K562 (cell line): ENCODE results near the gene TCF25. TPM values are rescaled to one million over a fixed set of nuclear protein-coding genes. Genes with fewer than 3 reads are reported as not detected.

Source experiments
- ATAC-seq: fragments of 200-7000 bp; cut with Tn5 transposase; 3 replicates; pipeline ENCODE4 v1.9.1; 2020; ENCODE audit warnings: moderate library complexity
- BruUV-seq: library from RNA; stranded (reverse); fragments of 400-500 nt; replicated peaks from 2 replicates; lab custom pipeline; 2021; lab: Mats Ljungman, UMichigan
- CTCF ChIA-PET: fragments of 300-600 bp; formaldehyde crosslinking; extraction: SDS; loops from one replicate; lab custom pipeline; 2021; ENCODE audit warnings: low intra/inter-chr PET ratio; lab: Yijun Ruan, JAX
- POLR2A ChIA-PET: fragments of 300-600, 350-650 bp; sonication (Branson Sonifier 250); formaldehyde crosslinking; extraction: SDS; loops from one replicate; lab custom pipeline; 2021; ENCODE audit warnings: antibody characterized with exemption, inconsistent platforms; lab: Yijun Ruan, JAX
- DNase-seq, 4 experiments: peaks; one replicate each; pipeline versions ENCODE4 v3.0.0 to v3.0.0-alpha.2; 2011 to 2018; ENCODE audit warnings: low spot score in 3 of 4, mixed read lengths in 3 of 4; ENCODE audit errors: extremely low read depth in 1 of 4
- FAIRE-seq: peaks from 2 replicates; lab custom pipeline; 2011; peaks lifted over from hg19 to GRCh38; lab: Jason Lieb, UNC
- H2AFZ ChIP-seq: 2 replicates; pipeline ENCODE4 v1.6.0; 2011; ENCODE audit warnings: low read depth, low read length, control low read depth, inconsistent platforms
- H3K27ac ChIP-seq: fragments of 200-600 bp; 3 replicates; pipeline ENCODE4 v1.8.0; 2011; ENCODE audit warnings: low read depth, mild to moderate bottlenecking, control low read depth, inconsistent platforms, low read length, moderate library complexity, mixed read lengths; ENCODE audit errors: extremely low read depth
- H3K27me3 ChIP-seq, 2 experiments: fragments of 300-600 bp in 1 of 2; 2 replicates in 1 of 2; 3 replicates in 1 of 2; pipeline versions ENCODE4 v1.6.0 to v1.8.0; 2011; ENCODE audit warnings: inconsistent platforms in 2 of 2, low read length in 2 of 2, mild to moderate bottlenecking in 1 of 2, mixed read lengths in 1 of 2, moderate library complexity in 1 of 2; ENCODE audit not compliant: control insufficient read depth in 2 of 2, insufficient read depth in 2 of 2
- H3K36me3 ChIP-seq: fragments of 300-600 bp; 3 replicates; pipeline ENCODE4 v1.8.0; 2011; ENCODE audit warnings: mild to moderate bottlenecking, low read length, inconsistent platforms; ENCODE audit not compliant: control insufficient read depth, insufficient read depth
- H3K4me1 ChIP-seq, 2 experiments: fragments of 200-600 bp in 1 of 2; replicated peaks in 1 of 2; 2 replicates in 1 of 2; 3 replicates in 1 of 2; pipeline versions ENCODE4 v1.5.1 to v1.8.0; 2011; ENCODE audit warnings: inconsistent platforms in 2 of 2, low read length in 2 of 2, mild to moderate bottlenecking in 1 of 2, mixed read lengths in 1 of 2, moderate library complexity in 1 of 2; ENCODE audit not compliant: control insufficient read depth in 2 of 2, insufficient read depth in 2 of 2
- H3K4me2 ChIP-seq: 2 replicates; pipeline ENCODE4 v1.6.1; 2011; ENCODE audit warnings: low read length, control low read depth, inconsistent platforms, mixed read lengths; ENCODE audit not compliant: insufficient read depth
- H3K4me3 ChIP-seq: fragments of 200-600 bp; sonication (generic), shearing (Covaris generic); 2 replicates; pipeline ENCODE4 v1.5.1; 2016; ENCODE audit warnings: control low read depth, inconsistent platforms
- H3K79me2 ChIP-seq: fragments of 200-600 bp; 3 replicates; pipeline ENCODE4 v1.8.0; 2011; ENCODE audit warnings: low read length, inconsistent platforms; ENCODE audit not compliant: control insufficient read depth, insufficient read depth
- H3K9ac ChIP-seq, 2 experiments: 2 replicates each; pipeline versions ENCODE4 v1.6.0 to v1.6.1; 2011; ENCODE audit warnings: low read depth in 2 of 2, low read length in 2 of 2, control low read depth in 1 of 2, inconsistent platforms in 1 of 2, mild to moderate bottlenecking in 1 of 2, mixed read lengths in 1 of 2; ENCODE audit not compliant: insufficient read depth in 1 of 2
- H3K9me1 ChIP-seq: one replicate; pipeline ENCODE4 v1.6.0; 2011; ENCODE audit warnings: inconsistent platforms, mild to moderate bottlenecking, low read length, moderate library complexity; ENCODE audit not compliant: control insufficient read depth, insufficient read depth
- H3K9me3 ChIP-seq: replicated peaks from 2 replicates; pipeline ENCODE4 v1.5.1; 2011; ENCODE audit warnings: low read depth, low read length, inconsistent platforms; ENCODE audit not compliant: control insufficient read depth, insufficient read depth
- H4K20me1 ChIP-seq: replicated peaks from 2 replicates; pipeline ENCODE4 v1.6.1; 2011; ENCODE audit warnings: low read length, inconsistent platforms, mixed read lengths; ENCODE audit not compliant: control insufficient read depth, insufficient read depth
- ERF ChIP-seq: fragments of 450-650 bp; formaldehyde crosslinking; IDR thresholded peaks from 2 replicates; pipeline ENCODE4 v1.4.0; 2020; ENCODE audit warnings: mild to moderate bottlenecking, mixed read lengths
- ESRRB ChIP-seq: fragments of 250-450 bp; sonication (Bioruptor Pico); IDR thresholded peaks from 2 replicates; pipeline ENCODE4 v1.5.0; 2020; ENCODE audit warnings: mild to moderate bottlenecking, moderate library complexity, borderline replicate concordance
- JUNB ChIP-seq: fragments of 450-650 bp; formaldehyde crosslinking; conservative IDR thresholded peaks from 2 replicates; pipeline ENCODE4 v1.4.0; 2020; ENCODE audit warnings: mild to moderate bottlenecking
- PHTF2 ChIP-seq: fragments of 250-450 bp; sonication (Bioruptor Pico); IDR thresholded peaks from 2 replicates; pipeline ENCODE4 v1.5.0; 2021; ENCODE audit warnings: mild to moderate bottlenecking
- ZNF263 ChIP-seq: sonication (generic); formaldehyde crosslinking; IDR thresholded peaks from 2 replicates; pipeline ENCODE4 v1.8.0; 2022; ENCODE audit warnings: mild to moderate bottlenecking, missing genetic modification reagents, borderline replicate concordance
- ZNF445 ChIP-seq: fragments of 250-450 bp; sonication (Bioruptor Pico); IDR thresholded peaks from 2 replicates; pipeline ENCODE4 v1.4.0; 2020; ENCODE audit warnings: low read depth, mild to moderate bottlenecking, moderate library complexity
- ZNF780A ChIP-seq: fragments of 250-450 bp; sonication (Bioruptor Pico); IDR thresholded peaks from 2 replicates; pipeline ENCODE4 v1.5.0; 2021; ENCODE audit warnings: mild to moderate bottlenecking
- WGBS: fragments of 100-300 bp; shearing (Covaris generic); methylation state at CpG from one replicate; pipeline ENCODE4 v1.1.6; 2016; ENCODE audit warnings: low coverage, mixed read lengths; ENCODE audit not compliant: insufficient coverage; ENCODE audit errors: missing lambda C conversion rate; 5-methylcytosine and 5-hydroxymethylcytosine counted together
- in situ Hi-C: fragments of 300-500 bp; cut with MboI; formaldehyde crosslinking; loops from 4 replicates; pipeline ENCODE4 v1.15.0; 2018; ENCODE audit warnings: inconsistent platforms, mixed read lengths
- intact Hi-C: fragments of 100-400 bp; cut with micrococcal nuclease; formaldehyde crosslinking; loops from 2 replicates; pipeline ENCODE4 v1.14.2; 2022
- polyA plus RNA-seq, 8 experiments: library from polyadenylated mRNA; depleted of rRNA in 4 of 8; stranded (reverse) in 5 of 8; unstranded in 3 of 8; fragments of >200 nt; fragmentation: Nextera tagmentation in 2 of 8; fragmentation: Illumina TruSeq in 1 of 8; extraction: Ambion mirVana in 2 of 8; extraction: Trizol in 1 of 8; gene quantifications; 2 replicates each; pipeline versions ENCODE4 v1.2.1 to v1.2.3, GENCODE V29; 2011 to 2014; ENCODE audit warnings: inconsistent platforms in 1 of 8, missing spikeins in 1 of 8
- total RNA-seq, 7 experiments: library from RNA; depleted of rRNA in 6 of 7; stranded (reverse); fragments of >200 nt in 6 of 7; fragmentation: Illumina TruSeq in 2 of 7; extraction: Trizol in 2 of 7; gene quantifications; 2 replicates each; pipeline versions ENCODE4 v1.2.1 to v1.2.3, GENCODE V29; 2011 to 2021; ENCODE audit warnings: low replicate concordance in 1 of 7
- TF ChIP-seq, protein P1 (sequence below): fragments of 250-450 bp; sonication (Bioruptor Pico); IDR thresholded peaks from 2 replicates; pipeline ENCODE4 v1.4.0; 2020; ENCODE audit warnings: mild to moderate bottlenecking, moderate library complexity

The TCF25 gene
- total and polyA plus RNA-seq, 9 of the 15 experiments (the other 6 are each of a cell fraction or from before 2014, with no cell fraction given): 9.0 to 154 (median 83.8) TPM

DNA sequence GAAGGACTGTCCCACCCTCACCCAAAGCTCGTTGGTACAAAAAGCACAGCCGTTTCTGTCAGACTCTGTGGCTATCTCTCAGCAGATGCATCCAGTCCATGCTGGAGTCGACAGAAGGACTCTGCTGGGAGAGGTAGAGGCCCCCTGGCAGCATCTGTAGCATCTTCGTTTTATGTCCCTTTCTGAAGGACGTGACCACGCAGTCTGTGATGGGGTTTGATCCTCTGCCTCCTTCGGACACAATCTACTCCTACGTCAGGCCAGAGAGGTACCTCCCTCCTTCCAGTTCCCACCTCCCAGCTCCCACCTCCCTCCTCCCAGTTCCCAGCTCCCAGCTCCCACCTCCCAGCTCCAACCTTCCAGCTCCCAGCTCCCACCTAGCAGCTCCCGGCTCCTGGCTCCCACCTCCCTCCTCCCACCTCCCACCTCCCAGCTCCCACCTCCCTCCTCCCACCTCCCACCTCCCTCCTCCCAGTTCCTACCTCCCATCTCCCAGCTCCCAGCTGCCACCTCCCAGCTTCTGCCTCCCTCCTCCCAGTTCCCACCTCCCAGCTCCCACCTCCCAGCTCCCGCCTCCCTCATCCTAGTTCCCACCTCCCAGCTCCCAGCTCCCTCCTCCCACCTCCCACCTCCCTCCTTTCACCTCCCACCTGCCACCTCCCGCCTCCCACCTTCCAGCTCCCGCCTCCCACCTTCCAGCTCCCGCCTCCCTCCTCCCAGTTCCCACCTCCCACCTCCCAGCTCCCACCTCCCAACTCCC lies 33.8 kb downstream of the TCF25 start:
- POLR2A ChIA-PET: interaction anchor here (0.6 to 1.3 kb wide), 4 partner anchors 8 to 191 kb away, joined by 3 read pairs; no protein-coding TSS in a partner anchor
- Histone ChIP-seq H3K9ac (no peak overlapping the region), H3K4me1 (peaks cover 0 to 23% of the 10 kb centered on the region in 2 experiments; a peak in 2 of 5 replicates), H3K9me3 (no peaks in the 10 kb centered on the region; the same call in 1 of the 2 replicates), H3K27me3 (no peaks in the 10 kb centered on the region), H3K27ac (no peak overlapping the region), H3K36me3 (peaks cover 78% of the 10 kb centered on the region; the same call in 2 of the 3 replicates), H3K9me1 (no peaks in the 10 kb centered on the region), H2AFZ (no peak overlapping the region), H3K4me2 (no peak overlapping the region), H3K4me3 (no peak overlapping the region), H3K79me2 (no peaks in the 10 kb centered on the region), H4K20me1 (no peaks in the 10 kb centered on the region)
- WGBS: 83% methylated on average over 2 of the region's 13 CpGs
- in situ Hi-C loops (no loop called here), intact Hi-C loops (no loop called here)
- no peak for ATAC-seq
- no peak for DNase-seq
- TF ChIP-seq ERF (no peak), ZNF780A (no peak), PHTF2 (CRISPR knock-in tag) (no peak), ZNF445 (CRISPR knock-in tag) (no peak), ESRRB (no peak), JUNB (CRISPR knock-in tag) (no peak), ZNF263 (CRISPR knock-in tag) (peak; percentile 74)
- TF ChIP-seq, protein P1, sequence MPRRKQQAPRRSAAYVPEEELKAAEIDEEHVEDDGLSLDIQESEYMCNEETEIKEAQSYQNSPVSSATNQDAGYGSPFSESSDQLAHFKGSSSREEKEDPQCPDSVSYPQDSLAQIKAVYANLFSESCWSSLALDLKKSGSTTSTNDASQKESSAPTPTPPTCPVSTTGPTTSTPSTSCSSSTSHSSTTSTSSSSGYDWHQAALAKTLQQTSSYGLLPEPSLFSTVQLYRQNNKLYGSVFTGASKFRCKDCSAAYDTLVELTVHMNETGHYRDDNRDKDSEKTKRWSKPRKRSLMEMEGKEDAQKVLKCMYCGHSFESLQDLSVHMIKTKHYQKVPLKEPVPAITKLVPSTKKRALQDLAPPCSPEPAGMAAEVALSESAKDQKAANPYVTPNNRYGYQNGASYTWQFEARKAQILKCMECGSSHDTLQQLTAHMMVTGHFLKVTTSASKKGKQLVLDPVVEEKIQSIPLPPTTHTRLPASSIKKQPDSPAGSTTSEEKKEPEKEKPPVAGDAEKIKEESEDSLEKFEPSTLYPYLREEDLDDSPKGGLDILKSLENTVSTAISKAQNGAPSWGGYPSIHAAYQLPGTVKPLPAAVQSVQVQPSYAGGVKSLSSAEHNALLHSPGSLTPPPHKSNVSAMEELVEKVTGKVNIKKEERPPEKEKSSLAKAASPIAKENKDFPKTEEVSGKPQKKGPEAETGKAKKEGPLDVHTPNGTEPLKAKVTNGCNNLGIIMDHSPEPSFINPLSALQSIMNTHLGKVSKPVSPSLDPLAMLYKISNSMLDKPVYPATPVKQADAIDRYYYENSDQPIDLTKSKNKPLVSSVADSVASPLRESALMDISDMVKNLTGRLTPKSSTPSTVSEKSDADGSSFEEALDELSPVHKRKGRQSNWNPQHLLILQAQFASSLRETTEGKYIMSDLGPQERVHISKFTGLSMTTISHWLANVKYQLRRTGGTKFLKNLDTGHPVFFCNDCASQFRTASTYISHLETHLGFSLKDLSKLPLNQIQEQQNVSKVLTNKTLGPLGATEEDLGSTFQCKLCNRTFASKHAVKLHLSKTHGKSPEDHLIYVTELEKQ (CRISPR knock-in tag): no peak
- CTCF ChIA-PET: no interaction called here
- BruUV-seq: no TSS peak
- no peak for FAIRE-seq
